Kidney (tissue), 14 donors: ENCODE data around the gene SLC7A7. TPM values are rescaled to one million over a fixed set of nuclear protein-coding genes. Genes with fewer than 3 reads are reported as not detected.

Source experiments
- DNase-seq, 5 donors: peaks; one replicate each; pipeline ENCODE4 v3.0.0-alpha.2; 2013 to 2020
- FAIRE-seq: peaks from 2 replicates; lab custom pipeline; 2012; peaks lifted over from hg19 to GRCh38; lab: Jason Lieb, UNC
- H3K27ac ChIP-seq, 2 donors: one replicate each; pipeline ENCODE4 v1.7.0; 2013; ENCODE audit warnings: low read depth in 2 of 2, low read length in 2 of 2, inconsistent platforms in 1 of 2
- H3K27me3 ChIP-seq: one replicate; pipeline ENCODE4 v1.7.1; 2013; ENCODE audit warnings: low read length, inconsistent platforms; ENCODE audit not compliant: control insufficient read depth, insufficient read depth
- H3K36me3 ChIP-seq, 3 donors: one replicate each; pipeline versions ENCODE4 v1.7.0 to v1.7.1; 2013; ENCODE audit warnings: low read length in 3 of 3, control low read depth in 1 of 3, inconsistent platforms in 1 of 3; ENCODE audit not compliant: insufficient read depth in 3 of 3, control insufficient read depth in 2 of 3
- H3K4me1 ChIP-seq, 3 donors: one replicate each; pipeline versions ENCODE4 v1.7.0 to v1.7.1; 2013; ENCODE audit warnings: low read length in 3 of 3, inconsistent platforms in 1 of 3, low read depth in 1 of 3; ENCODE audit not compliant: control insufficient read depth in 2 of 3, insufficient read depth in 2 of 3
- H3K4me3 ChIP-seq, 3 donors: one replicate each; pipeline versions ENCODE4 v1.7.0 to v1.8.1; 2013; ENCODE audit warnings: low read length in 3 of 3, control low read depth in 1 of 3, inconsistent platforms in 1 of 3
- H3K9ac ChIP-seq, 3 donors: one replicate each; pipeline versions ENCODE4 v1.7.0 to v1.7.1; 2013; ENCODE audit warnings: low read length in 3 of 3, control low read depth in 1 of 3, inconsistent platforms in 1 of 3
- H3K9me3 ChIP-seq, 3 donors: one replicate each; pipeline versions ENCODE4 v1.7.0 to v1.7.1; 2013; ENCODE audit warnings: low read length in 3 of 3, control low read depth in 1 of 3, inconsistent platforms in 1 of 3; ENCODE audit not compliant: control insufficient read depth in 2 of 3, insufficient read depth in 1 of 3
- CTCF ChIP-seq: IDR thresholded peaks from 3 replicates; pipeline ENCODE4 v1.5.1; 2012; ENCODE audit warnings: mild to moderate bottlenecking, moderate library complexity, borderline replicate concordance; ENCODE audit not compliant: insufficient read depth; ENCODE audit errors: extremely low read depth
- intact Hi-C: fragments of 100-400 bp; cut with DNase I; formaldehyde crosslinking; loops from one replicate; pipeline ENCODE4 v1.11.1; 2022
- polyA plus RNA-seq: library from polyadenylated mRNA; stranded (reverse); fragments of 350-450 nt; fragmentation: Illumina TruSeq; extraction: RNeasy Lipid Tissue Mini Kit (QIAGEN cat#74804); gene quantifications from one replicate; pipeline ENCODE4 v1.2.3, GENCODE V29; 2014; ENCODE audit warnings: low read depth, low replicate concordance; ENCODE audit not compliant: insufficient read depth
- total RNA-seq: library from RNA; stranded (reverse); fragmentation: NEBNext Ultra II Directional; extraction: Animal tissue kit (Norgen Biotek cat#: 25700); gene quantifications from one replicate; pipeline ENCODE4 v1.2.1, GENCODE V29; 2021
- donor health status: control.
- donor health status: control.
- donor health status: control.
- donor health status: control.
- donor health status: control.
- donor health status: DM: yes; HTN: yes; CAD: no.
- donor health status: Normal renal cell carcinoma (clear cell type).

Gene SLC7A7
- total and polyA plus RNA-seq, 2 donors from 2014 or later = 26.6 to 235 TPM

GRCh38 chr14:22791301-22791700 lies 23.9 kb downstream of the SLC7A7 start:
- no peak for DNase-seq
- no peak overlapping the region for H3K27ac ChIP-seq
- no peak for FAIRE-seq

GRCh38 chr14:22786685-22787084 lies 28.6 kb downstream of the SLC7A7 start:
- Histone ChIP-seq H3K4me3 (no peak overlapping the region), H3K27me3 (no peaks in the 10 kb centered on the region), H3K9me3 (no peaks in the 10 kb centered on the region), H3K4me1 (no peaks in the 10 kb centered on the region), H3K27ac (no peak overlapping the region), H3K9ac (no peak overlapping the region), H3K36me3 (no peaks in the 10 kb centered on the region)
- TF ChIP-seq CTCF = no peak
- intact Hi-C loops = no loop called here
- DNase-seq (no peak), FAIRE-seq (no peak)

More at GRCh38 chr14:22791301-22791700, 23.9 kb downstream of the SLC7A7 start:
- intact Hi-C loops = no loop called here
- Histone ChIP-seq H3K36me3 (no peaks in the 10 kb centered on the region), H3K4me3 (no peak overlapping the region), H3K4me1 (peaks cover 0 to 5% (median under 1%) of the 10 kb centered on the region in 3 donors), H3K9me3 (no peaks in the 10 kb centered on the region), H3K27me3 (no peaks in the 10 kb centered on the region), H3K9ac (no peak overlapping the region)
- no peak for TF ChIP-seq CTCF

- no peak overlapping the region for H3K9ac ChIP-seq
- H3K27me3 ChIP-seq = no peaks in the 10 kb centered on the region
- TF ChIP-seq CTCF = no peak
- H3K4me3 ChIP-seq = no peak overlapping the region
- H3K36me3 ChIP-seq = no peaks in the 10 kb centered on the region
- H3K27ac ChIP-seq = peak overlapping the region; percentile 14 to 45
- no peak for FAIRE-seq
- H3K4me1 ChIP-seq = peaks cover 0 to 9% (median 5%) of the 10 kb centered on the region in 3 donors
- intact Hi-C loops = no loop called here
- no peaks in the 10 kb centered on the region for H3K9me3 ChIP-seq
- DNase-seq = no peak
Measured at GRCh38 chr14:22781301-22781991, 33.8 kb downstream of the SLC7A7 start.
